HEK293 (cell line): ENCODE results near the gene TMEM205.

Source experiments
- CTCF ChIA-PET: fragments of 350-600 bp; formaldehyde crosslinking; extraction: SDS; loops from one replicate; lab custom pipeline; 2021; ENCODE audit warnings: antibody characterized with exemption; lab: Yijun Ruan, JAX
- POLR2A ChIA-PET: fragments of 300-600 bp; formaldehyde crosslinking; extraction: SDS; loops from one replicate; lab custom pipeline; 2020; ENCODE audit warnings: antibody characterized with exemption, inconsistent platforms; lab: Yijun Ruan, JAX
- H3K27ac ChIP-seq: fragments of 200-500 bp; sonication (Bioruptor generic); 2 replicates; pipeline ENCODE4 v1.5.1; 2014; ENCODE audit warnings: low read depth, low read length, control low read depth, inconsistent platforms; ENCODE audit errors: extremely low read depth
- H3K36me3 ChIP-seq, 2 experiments: fragments of 200-500 bp in 1 of 2; sonication (Bioruptor generic) in 1 of 2; 1 replicate in 1 of 2; 2 replicates in 1 of 2; pipeline ENCODE4 v1.5.1; 2014 to 2017; ENCODE audit warnings: inconsistent platforms in 2 of 2, low read length in 2 of 2; ENCODE audit not compliant: control insufficient read depth in 2 of 2, insufficient read depth in 1 of 2
- H3K4me1 ChIP-seq: fragments of 200-500 bp; sonication (Bioruptor generic); 2 replicates; pipeline ENCODE4 v1.5.1; 2014; ENCODE audit warnings: mild to moderate bottlenecking, low read length, inconsistent platforms; ENCODE audit not compliant: control insufficient read depth, insufficient read depth
- H3K4me3 ChIP-seq: 2 replicates; pipeline ENCODE4 v1.5.1; 2011; ENCODE audit warnings: low read depth, mild to moderate bottlenecking, control low read depth, low read length, moderate library complexity
- H3K9me3 ChIP-seq: fragments of 200-500 bp; sonication (Bioruptor generic); 2 replicates; pipeline ENCODE4 v1.5.1; 2014; ENCODE audit warnings: low read depth, low read length, inconsistent platforms; ENCODE audit not compliant: control insufficient read depth, insufficient read depth
- EGR2 ChIP-seq: fragments of 450-650 bp; formaldehyde crosslinking; IDR thresholded peaks from 2 replicates; pipeline ENCODE4 v1.5.1; 2016; ENCODE audit warnings: low read depth, missing biosample characterization, missing genetic modification characterization
- GLI4 ChIP-seq: fragments of 450-650 bp; formaldehyde crosslinking; IDR thresholded peaks from 2 replicates; pipeline ENCODE4 v1.5.1; 2016; ENCODE audit warnings: missing biosample characterization, missing genetic modification characterization
- MYNN ChIP-seq: fragments of 450-650 bp; formaldehyde crosslinking; IDR thresholded peaks from 2 replicates; pipeline ENCODE4 v1.5.1; 2016; ENCODE audit warnings: missing biosample characterization, missing genetic modification characterization, borderline replicate concordance
- PRDM1 ChIP-seq: fragments of 450-650 bp; formaldehyde crosslinking; IDR thresholded peaks from 2 replicates; pipeline ENCODE4; 2016; ENCODE audit warnings: missing biosample characterization, missing genetic modification characterization
- SP2 ChIP-seq: fragments of 450-650 bp; formaldehyde crosslinking; IDR thresholded peaks from 2 replicates; pipeline ENCODE4 v1.5.1; 2016; ENCODE audit warnings: missing biosample characterization, missing genetic modification characterization
- ZBTB20 ChIP-seq: fragments of 450-650 bp; formaldehyde crosslinking; IDR thresholded peaks from 2 replicates; pipeline ENCODE4 v1.5.1; 2016; ENCODE audit warnings: missing biosample characterization, missing genetic modification characterization
- ZBTB21 ChIP-seq: fragments of 450-650 bp; formaldehyde crosslinking; IDR thresholded peaks from 2 replicates; pipeline ENCODE4 v1.5.1; 2017; ENCODE audit warnings: missing biosample characterization, missing genetic modification characterization
- ZFP3 ChIP-seq: fragments of 450-650 bp; formaldehyde crosslinking; IDR thresholded peaks from 2 replicates; pipeline ENCODE4 v1.5.1; 2016; ENCODE audit warnings: low read depth, missing biosample characterization, missing genetic modification characterization
- ZFP37 ChIP-seq: fragments of 450-650 bp; formaldehyde crosslinking; IDR thresholded peaks from 2 replicates; pipeline ENCODE4 v1.5.1; 2016; ENCODE audit warnings: missing biosample characterization, missing genetic modification characterization
- ZNF112 ChIP-seq: fragments of 450-650 bp; formaldehyde crosslinking; IDR thresholded peaks from 2 replicates; pipeline ENCODE4 v1.5.0; 2017; ENCODE audit warnings: missing biosample characterization, missing genetic modification characterization
- ZNF16 ChIP-seq: fragments of 450-650 bp; formaldehyde crosslinking; IDR thresholded peaks from 2 replicates; pipeline ENCODE4 v1.5.1; 2016; ENCODE audit warnings: low read depth, missing biosample characterization, missing genetic modification characterization
- ZNF211 ChIP-seq: fragments of 450-650 bp; formaldehyde crosslinking; IDR thresholded peaks from 2 replicates; pipeline ENCODE4 v1.5.1; 2016; ENCODE audit warnings: low read depth, missing biosample characterization, missing genetic modification characterization
- ZNF223 ChIP-seq: fragments of 450-650 bp; formaldehyde crosslinking; IDR thresholded peaks from 2 replicates; pipeline ENCODE4 v1.5.1; 2016; ENCODE audit warnings: missing biosample characterization, missing genetic modification characterization
- ZNF354C ChIP-seq: fragments of 450-650 bp; formaldehyde crosslinking; IDR thresholded peaks from 2 replicates; pipeline ENCODE4 v1.5.1; 2016; ENCODE audit warnings: missing biosample characterization, missing genetic modification characterization, low read depth, borderline replicate concordance
- ZNF37A ChIP-seq: fragments of 450-650 bp; IDR thresholded peaks from 2 replicates; pipeline ENCODE4 v1.5.1; 2018; ENCODE audit warnings: missing biosample characterization, missing genetic modification characterization
- ZNF404 ChIP-seq: fragments of 450-650 bp; formaldehyde crosslinking; IDR thresholded peaks from 2 replicates; pipeline ENCODE4 v1.5.1; 2017; ENCODE audit warnings: missing biosample characterization, missing genetic modification characterization
- ZNF521 ChIP-seq: fragments of 450-650 bp; formaldehyde crosslinking; IDR thresholded peaks from 2 replicates; pipeline ENCODE4 v1.5.1; 2017; ENCODE audit warnings: missing biosample characterization, mild to moderate bottlenecking, missing genetic modification characterization
- ZNF549 ChIP-seq: fragments of 450-650 bp; IDR thresholded peaks from 2 replicates; pipeline ENCODE4 v1.5.1; 2018; ENCODE audit warnings: missing biosample characterization, missing genetic modification characterization, mild to moderate bottlenecking, inconsistent platforms, moderate library complexity
- ZNF623 ChIP-seq: fragments of 450-650 bp; formaldehyde crosslinking; IDR thresholded peaks from 2 replicates; pipeline ENCODE4 v1.5.1; 2016; ENCODE audit warnings: missing biosample characterization, missing genetic modification characterization
- ZNF654 ChIP-seq: fragments of 450-650 bp; formaldehyde crosslinking; IDR thresholded peaks from 2 replicates; pipeline ENCODE4 v1.5.1; 2016; ENCODE audit warnings: low read depth, missing biosample characterization, missing genetic modification characterization
- ZNF791 ChIP-seq: fragments of 450-650 bp; formaldehyde crosslinking; IDR thresholded peaks from 2 replicates; pipeline ENCODE4 v1.5.1; 2016; ENCODE audit warnings: missing biosample characterization, missing genetic modification characterization
- ZSCAN4 ChIP-seq: fragments of 450-650 bp; formaldehyde crosslinking; IDR thresholded peaks from 2 replicates; pipeline ENCODE4 v1.5.1; 2017; ENCODE audit warnings: missing biosample characterization, missing genetic modification characterization
- TF ChIP-seq, protein P1 (sequence below): fragments of 450-650 bp; IDR thresholded peaks from 2 replicates; pipeline ENCODE4 v1.5.1; 2018; ENCODE audit warnings: missing biosample characterization, mild to moderate bottlenecking, missing genetic modification characterization
- TF ChIP-seq, protein P2 (sequence below): fragments of 450-650 bp; formaldehyde crosslinking; IDR thresholded peaks from 2 replicates; pipeline ENCODE4; 2016; ENCODE audit warnings: missing biosample characterization, missing genetic modification characterization
- TF ChIP-seq, protein P3 (sequence below): fragments of 450-650 bp; formaldehyde crosslinking; IDR thresholded peaks from 2 replicates; pipeline ENCODE4 v1.5.1; 2016; ENCODE audit warnings: missing biosample characterization, missing genetic modification characterization

TMEM205 gene

GRCh38 chr19:11373885-11374432 lies 27.9 kb upstream of the TMEM205 start (continued):
- TF ChIP-seq ZBTB21 (tag by site-specific recombination) (0 out of 2 replicates have a peak, but pooled peaks have one; percentile 26), GLI4 (tag by site-specific recombination) (no peak), ZNF623 (tag by site-specific recombination) (0 out of 2 replicates have a peak, but pooled peaks have one; percentile 15), ZNF112 (no peak), ZNF549 (no peak), ZNF354C (no peak), ZNF37A (tag by site-specific recombination) (no peak), ZNF223 (tag by site-specific recombination) (no peak), ZNF211 (tag by site-specific recombination) (no peak), ZFP37 (no peak), ZNF16 (tag by site-specific recombination) (no peak), ZNF791 (tag by site-specific recombination) (no peak)
- TF ChIP-seq, protein P1, sequence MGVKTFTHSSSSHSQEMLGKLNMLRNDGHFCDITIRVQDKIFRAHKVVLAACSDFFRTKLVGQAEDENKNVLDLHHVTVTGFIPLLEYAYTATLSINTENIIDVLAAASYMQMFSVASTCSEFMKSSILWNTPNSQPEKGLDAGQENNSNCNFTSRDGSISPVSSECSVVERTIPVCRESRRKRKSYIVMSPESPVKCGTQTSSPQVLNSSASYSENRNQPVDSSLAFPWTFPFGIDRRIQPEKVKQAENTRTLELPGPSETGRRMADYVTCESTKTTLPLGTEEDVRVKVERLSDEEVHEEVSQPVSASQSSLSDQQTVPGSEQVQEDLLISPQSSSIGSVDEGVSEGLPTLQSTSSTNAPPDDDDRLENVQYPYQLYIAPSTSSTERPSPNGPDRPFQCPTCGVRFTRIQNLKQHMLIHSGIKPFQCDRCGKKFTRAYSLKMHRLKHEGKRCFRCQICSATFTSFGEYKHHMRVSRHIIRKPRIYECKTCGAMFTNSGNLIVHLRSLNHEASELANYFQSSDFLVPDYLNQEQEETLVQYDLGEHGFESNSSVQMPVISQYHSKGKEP (tag by site-specific recombination): no peak
- TF ChIP-seq, protein P2, sequence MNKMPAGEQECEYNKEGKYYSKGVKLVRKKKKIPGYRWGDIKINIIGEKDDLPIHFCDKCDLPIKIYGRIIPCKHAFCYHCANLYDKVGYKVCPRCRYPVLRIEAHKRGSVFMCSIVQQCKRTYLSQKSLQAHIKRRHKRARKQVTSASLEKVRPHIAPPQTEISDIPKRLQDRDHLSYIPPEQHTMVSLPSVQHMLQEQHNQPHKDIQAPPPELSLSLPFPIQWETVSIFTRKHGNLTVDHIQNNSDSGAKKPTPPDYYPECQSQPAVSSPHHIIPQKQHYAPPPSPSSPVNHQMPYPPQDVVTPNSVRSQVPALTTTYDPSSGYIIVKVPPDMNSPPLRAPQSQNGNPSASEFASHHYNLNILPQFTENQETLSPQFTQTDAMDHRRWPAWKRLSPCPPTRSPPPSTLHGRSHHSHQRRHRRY (tag by site-specific recombination): 0 out of 2 replicates have a peak, but pooled peaks have one; percentile 59

DNA sequence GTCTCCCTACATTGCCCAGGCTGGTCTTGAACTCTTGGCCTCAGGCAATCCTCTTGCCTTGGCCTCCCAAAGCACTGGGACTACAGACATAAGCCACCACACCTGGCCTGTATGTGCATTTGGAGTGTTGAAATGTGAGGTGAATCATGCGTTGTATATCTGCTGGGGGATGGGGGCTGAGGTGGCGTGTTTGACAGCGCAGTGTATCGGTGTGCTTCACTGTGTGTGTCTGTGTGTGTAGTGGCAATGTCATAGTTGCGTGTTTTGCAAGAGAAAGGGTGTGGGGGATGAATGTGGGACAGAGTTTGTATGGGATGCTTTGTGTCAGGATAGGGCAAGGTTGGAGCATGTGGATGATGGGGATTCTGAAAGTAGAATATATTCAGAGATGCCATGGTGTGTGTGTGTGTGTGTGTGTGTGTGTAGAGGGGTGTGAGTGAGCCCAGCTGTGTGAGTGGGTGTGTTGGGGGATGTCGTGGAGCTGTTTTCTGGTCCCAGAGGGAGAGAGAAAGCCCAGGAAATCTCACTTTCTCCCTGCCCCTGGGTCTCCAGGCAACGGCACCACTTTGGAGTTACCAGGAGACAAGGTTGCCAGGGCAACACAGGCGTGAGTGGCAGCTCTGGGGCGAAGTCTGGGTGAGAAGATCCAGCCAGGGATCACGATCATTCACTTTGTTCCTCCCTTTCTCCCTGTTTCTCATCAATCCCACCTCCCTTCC lies 27.3 kb upstream of the TMEM205 start:
- POLR2A ChIA-PET: interaction anchor here (1.9 to 2.1 kb wide), 4 partner anchors 10 to 79 kb away, joined by 8 to 22 read pairs (median 15); partner anchors contain the start of gene EPOR

More for the DNA sequence above, 27.3 kb upstream of the TMEM205 start:
- CTCF ChIA-PET: interaction anchor here (0.6 kb wide), 1 partner anchor 62 kb away, joined by 3 read pairs; the partner anchor contains the start of gene PRKCSH
- no peak for TF ChIP-seq ZBTB20
- peak; percentile 42; the same call in 1 of the 2 replicates for TF ChIP-seq EGR2 (tag by site-specific recombination)
- no peak for TF ChIP-seq ZNF404 (tag by site-specific recombination)
- TF ChIP-seq, protein P3, sequence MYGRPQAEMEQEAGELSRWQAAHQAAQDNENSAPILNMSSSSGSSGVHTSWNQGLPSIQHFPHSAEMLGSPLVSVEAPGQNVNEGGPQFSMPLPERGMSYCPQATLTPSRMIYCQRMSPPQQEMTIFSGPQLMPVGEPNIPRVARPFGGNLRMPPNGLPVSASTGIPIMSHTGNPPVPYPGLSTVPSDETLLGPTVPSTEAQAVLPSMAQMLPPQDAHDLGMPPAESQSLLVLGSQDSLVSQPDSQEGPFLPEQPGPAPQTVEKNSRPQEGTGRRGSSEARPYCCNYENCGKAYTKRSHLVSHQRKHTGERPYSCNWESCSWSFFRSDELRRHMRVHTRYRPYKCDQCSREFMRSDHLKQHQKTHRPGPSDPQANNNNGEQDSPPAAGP (tag by site-specific recombination): no peak
- TF ChIP-seq MYNN (tag by site-specific recombination): peak; percentile 91; the same call in 1 of the 2 replicates
- TF ChIP-seq ZFP3 (tag by site-specific recombination): no peak
- TF ChIP-seq PRDM1: peak; percentile 65
- peak; percentile 61 for TF ChIP-seq SP2 (tag by site-specific recombination)
- TF ChIP-seq ZNF521: no peak
- TF ChIP-seq ZNF654 (tag by site-specific recombination): no peak
- TF ChIP-seq ZSCAN4 (tag by site-specific recombination): 0 out of 2 replicates have a peak, but pooled peaks have one; percentile 13
- Histone ChIP-seq H3K27ac (no peak overlapping the region), H3K9me3 (no peaks in the 10 kb centered on the region), H3K36me3 (peaks cover 0 to 21% of the 10 kb centered on the region in 2 experiments; a peak in 2 of 3 replicates), H3K4me3 (no peak overlapping the region), H3K4me1 (peaks cover 4% of the 10 kb centered on the region; the same call in 1 of the 2 replicates)
